Keratinocyte (primary cell): Measurements from ENCODE around the gene C2. TPM values are rescaled to one million over a fixed set of nuclear protein-coding genes. Genes with fewer than 3 reads are reported as not detected.

Source experiments
- DNase-seq: peaks from one replicate; pipeline ENCODE4 v3.0.0-alpha.2; 2011; ENCODE audit warnings: low read depth, missing footprints, low spot score
- FAIRE-seq: peaks from 2 replicates; lab custom pipeline; 2011; peaks lifted over from hg19 to GRCh38; lab: Jason Lieb, UNC
- H2AFZ ChIP-seq: 2 replicates; pipeline ENCODE4 v1.6.0; 2012; ENCODE audit warnings: low read length, control low read depth, inconsistent platforms; ENCODE audit not compliant: control insufficient read depth
- H3K27ac ChIP-seq: 2 replicates; pipeline ENCODE4 v1.5.1; 2011; ENCODE audit warnings: low read length; ENCODE audit not compliant: control insufficient read depth, insufficient read depth
- H3K27me3 ChIP-seq: 3 replicates; pipeline ENCODE4 v1.6.0; 2011; ENCODE audit warnings: low read length; ENCODE audit not compliant: control insufficient read depth, insufficient read depth; ENCODE audit errors: extremely low read depth
- H3K36me3 ChIP-seq, 2 experiments: 2 replicates in 1 of 2; 3 replicates in 1 of 2; pipeline ENCODE4 v1.5.1; 2011; ENCODE audit warnings: low read length in 2 of 2, mild to moderate bottlenecking in 1 of 2; ENCODE audit not compliant: control insufficient read depth in 2 of 2, insufficient read depth in 2 of 2; ENCODE audit errors: extremely low read depth in 1 of 2
- H3K4me1 ChIP-seq: 3 replicates; pipeline ENCODE4 v1.5.1; 2011; ENCODE audit warnings: low read length; ENCODE audit not compliant: control insufficient read depth, insufficient read depth; ENCODE audit errors: extremely low read depth
- H3K4me2 ChIP-seq: 3 replicates; pipeline ENCODE4 v1.6.0; 2011; ENCODE audit warnings: low read depth, low read length; ENCODE audit not compliant: control insufficient read depth, insufficient read depth; ENCODE audit errors: extremely low read depth
- H3K4me3 ChIP-seq, 3 experiments: fragments of 200-600 bp in 1 of 3; sonication (generic) in 1 of 3; 2 replicates in 2 of 3; 3 replicates in 1 of 3; pipeline ENCODE4 v1.5.1; 2011 to 2016; ENCODE audit warnings: low read length in 3 of 3, mild to moderate bottlenecking in 3 of 3, control low read depth in 2 of 3, inconsistent platforms in 1 of 3, low read depth in 1 of 3, mixed read lengths in 1 of 3, mixed run types in 1 of 3, moderate library complexity in 1 of 3; ENCODE audit not compliant: control insufficient read depth in 2 of 3, insufficient read depth in 2 of 3; ENCODE audit errors: extremely low read depth in 1 of 3
- H3K79me2 ChIP-seq: 2 replicates; pipeline ENCODE4 v1.6.0; 2012; ENCODE audit warnings: low read length; ENCODE audit not compliant: control insufficient read depth, insufficient read depth
- H3K9ac ChIP-seq: 3 replicates; pipeline ENCODE4 v1.6.0; 2011; ENCODE audit warnings: low read length; ENCODE audit not compliant: control insufficient read depth, insufficient read depth; ENCODE audit errors: extremely low read depth
- H3K9me1 ChIP-seq: 3 replicates; pipeline ENCODE4 v1.6.0; 2011; ENCODE audit warnings: low read length; ENCODE audit not compliant: control insufficient read depth, insufficient read depth; ENCODE audit errors: extremely low read depth
- H3K9me3 ChIP-seq: 2 replicates; pipeline ENCODE4 v1.5.1; 2012; ENCODE audit warnings: low read depth, low read length; ENCODE audit not compliant: control insufficient read depth
- H4K20me1 ChIP-seq: 3 replicates; pipeline ENCODE4 v1.6.0; 2011; ENCODE audit warnings: low read length; ENCODE audit not compliant: control insufficient read depth, insufficient read depth; ENCODE audit errors: extremely low read depth
- EZH2 ChIP-seq: IDR thresholded peaks from one replicate; pipeline ENCODE4 v1.6.1; 2012; ENCODE audit warnings: inconsistent platforms, mild to moderate bottlenecking, low read length, moderate library complexity
- dilution Hi-C: fragments of 300-500 bp; cut with MboI; formaldehyde crosslinking; loops from one replicate; pipeline ENCODE4 v1.7.0; 2020; ENCODE audit warnings: low sequenced_read_pairs; ENCODE audit not compliant: extremely low pct_ligation_motif_present
- polyA plus RNA-seq, 5 experiments: library from polyadenylated mRNA; depleted of rRNA in 3 of 5; stranded (reverse) in 3 of 5; stranded (forward) in 1 of 5; unstranded in 1 of 5; fragments of >200 nt; gene quantifications; 1 replicate in 1 of 5; 2 replicates in 3 of 5; 3 replicates in 1 of 5; pipeline versions ENCODE4 v1.2.1 to v1.2.3, GENCODE V29; 2011 to 2012; ENCODE audit warnings: missing spikeins in 2 of 5, low read depth in 1 of 5, low replicate concordance in 1 of 5
- TF ChIP-seq, protein P1 (sequence below), 3 experiments: IDR thresholded peaks in 1 of 3; conservative IDR thresholded peaks in 1 of 3; optimal IDR thresholded peaks in 1 of 3; 2 replicates in 2 of 3; 3 replicates in 1 of 3; pipeline versions ENCODE3 to v1.5.1; 2011; ENCODE audit warnings: low read length in 3 of 3, mild to moderate bottlenecking in 3 of 3, moderate library complexity in 2 of 3, control low read depth in 1 of 3, inconsistent platforms in 1 of 3; ENCODE audit not compliant: insufficient read depth in 2 of 3; ENCODE audit errors: extremely low read depth in 1 of 3

The C2 gene
- polyA plus RNA-seq, 1 donor (not counting 4 experiments of a cell fraction or from before 2014, with no cell fraction given) = not detected

DNA sequence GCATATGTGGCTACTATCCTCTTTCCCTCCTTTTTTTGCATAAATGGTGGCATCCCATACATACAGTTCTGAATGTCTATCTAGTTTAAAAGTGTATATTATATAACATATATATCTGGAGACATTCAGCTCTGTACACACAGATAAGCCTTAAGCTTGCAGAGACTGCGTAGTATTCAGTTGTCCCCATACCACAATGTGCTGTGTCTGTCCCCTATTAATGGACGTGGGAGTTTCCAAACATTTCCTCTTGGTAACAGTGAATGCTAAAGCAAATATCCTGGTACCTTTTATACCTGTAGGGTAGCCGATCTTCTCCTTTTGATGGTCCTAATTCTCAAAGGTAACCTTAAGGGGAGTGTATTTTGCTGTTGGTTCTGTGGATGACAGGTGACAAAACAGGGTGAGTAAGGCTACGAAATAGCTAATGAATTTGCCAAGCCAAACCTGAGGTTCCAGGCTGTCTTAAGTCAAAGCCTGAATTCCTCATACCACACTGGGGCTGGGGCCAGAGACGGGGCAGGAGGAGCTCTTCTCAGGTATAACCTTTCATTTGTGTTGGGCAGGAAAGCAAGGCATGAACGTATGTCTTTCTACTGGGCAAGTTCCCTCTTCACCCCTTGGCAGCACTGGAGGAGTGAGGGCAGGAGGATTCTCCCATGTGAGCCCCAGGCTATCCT lies 7.8 kb upstream of the C2 start:
- no peaks in the 10 kb centered on the region for H3K79me2 ChIP-seq
- no peak overlapping the region for H3K4me2 ChIP-seq
- dilution Hi-C loops = no loop called here
- H3K9me3 ChIP-seq = no peaks in the 10 kb centered on the region
- DNase-seq (no peak), FAIRE-seq (no peak)
- no peak overlapping the region for H3K4me3 ChIP-seq
- no peaks in the 10 kb centered on the region for H3K36me3 ChIP-seq
- no peaks in the 10 kb centered on the region for H4K20me1 ChIP-seq
- H3K27ac ChIP-seq = no peak overlapping the region
- no peak for TF ChIP-seq EZH2
- TF ChIP-seq, protein P1, sequence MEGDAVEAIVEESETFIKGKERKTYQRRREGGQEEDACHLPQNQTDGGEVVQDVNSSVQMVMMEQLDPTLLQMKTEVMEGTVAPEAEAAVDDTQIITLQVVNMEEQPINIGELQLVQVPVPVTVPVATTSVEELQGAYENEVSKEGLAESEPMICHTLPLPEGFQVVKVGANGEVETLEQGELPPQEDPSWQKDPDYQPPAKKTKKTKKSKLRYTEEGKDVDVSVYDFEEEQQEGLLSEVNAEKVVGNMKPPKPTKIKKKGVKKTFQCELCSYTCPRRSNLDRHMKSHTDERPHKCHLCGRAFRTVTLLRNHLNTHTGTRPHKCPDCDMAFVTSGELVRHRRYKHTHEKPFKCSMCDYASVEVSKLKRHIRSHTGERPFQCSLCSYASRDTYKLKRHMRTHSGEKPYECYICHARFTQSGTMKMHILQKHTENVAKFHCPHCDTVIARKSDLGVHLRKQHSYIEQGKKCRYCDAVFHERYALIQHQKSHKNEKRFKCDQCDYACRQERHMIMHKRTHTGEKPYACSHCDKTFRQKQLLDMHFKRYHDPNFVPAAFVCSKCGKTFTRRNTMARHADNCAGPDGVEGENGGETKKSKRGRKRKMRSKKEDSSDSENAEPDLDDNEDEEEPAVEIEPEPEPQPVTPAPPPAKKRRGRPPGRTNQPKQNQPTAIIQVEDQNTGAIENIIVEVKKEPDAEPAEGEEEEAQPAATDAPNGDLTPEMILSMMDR (optimal IDR thresholded peaks at IDR 0.05 in 1 of 3, IDR thresholded peaks at IDR 0.05 in 1 of 3, conservative IDR thresholded peaks at IDR 0.05 in 1 of 3; ENCODE audit: extremely low read depth in 1 of 3, insufficient read depth in 2 of 3, low read length in 3 of 3) = no peak
- H3K9ac ChIP-seq = no peak overlapping the region
- no peaks in the 10 kb centered on the region for H3K4me1 ChIP-seq
- no peak overlapping the region for H2AFZ ChIP-seq
- no peaks in the 10 kb centered on the region for H3K9me1 ChIP-seq
- H3K27me3 ChIP-seq = no peaks in the 10 kb centered on the region

DNA sequence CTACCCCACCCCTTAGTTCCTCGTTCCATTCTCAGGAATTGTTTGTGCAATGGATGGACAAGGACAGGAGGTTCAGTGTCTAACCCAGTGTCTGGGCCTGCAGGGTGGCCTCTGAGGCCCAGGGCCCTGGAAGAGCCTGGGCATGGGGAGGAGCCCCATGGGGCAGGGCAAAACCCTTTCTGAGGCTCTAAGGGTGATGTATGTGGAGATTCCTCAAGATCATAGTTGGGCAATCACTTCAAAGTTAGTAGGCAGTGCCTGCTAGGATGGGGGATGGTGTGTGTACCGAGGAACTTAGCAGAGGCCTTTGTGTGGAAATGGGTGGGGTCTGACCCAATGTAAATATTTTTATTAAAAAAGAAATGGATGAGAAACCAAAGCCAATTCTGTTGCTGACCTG lies 6.7 kb upstream of the C2 start:
- H3K9ac ChIP-seq = no peak overlapping the region
- no peak overlapping the region for H3K27ac ChIP-seq
- H3K9me3 ChIP-seq = no peaks in the 10 kb centered on the region
- no peaks in the 10 kb centered on the region for H3K27me3 ChIP-seq
- H3K36me3 ChIP-seq = no peaks in the 10 kb centered on the region
- H3K4me3 ChIP-seq = no peak overlapping the region
- H3K9me1 ChIP-seq = no peaks in the 10 kb centered on the region
- FAIRE-seq (no peak), DNase-seq (no peak)
- TF ChIP-seq, protein P1 (optimal IDR thresholded peaks at IDR 0.05 in 1 of 3, IDR thresholded peaks at IDR 0.05 in 1 of 3, conservative IDR thresholded peaks at IDR 0.05 in 1 of 3; ENCODE audit: extremely low read depth in 1 of 3, insufficient read depth in 2 of 3, low read length in 3 of 3) = no peak
- no peak for TF ChIP-seq EZH2
- H4K20me1 ChIP-seq = no peaks in the 10 kb centered on the region
- H3K79me2 ChIP-seq = no peaks in the 10 kb centered on the region
- H3K4me1 ChIP-seq = no peaks in the 10 kb centered on the region
- dilution Hi-C loops = no loop called here
- H3K4me2 ChIP-seq = no peak overlapping the region
- no peak overlapping the region for H2AFZ ChIP-seq
